Stimulated activated CD4-positive, alpha-beta T cell treated with anti-CD3 and anti-CD28 coated beads, TNF-alpha, amount 100 ng/mL, for 24 hours (primary cell): Measurements from ENCODE around the gene ARFRP1.

Experiments
- DNase-seq, 3 experiments: peaks; one replicate each; pipeline ENCODE4 v3.0.0-alpha.2; 2020; ENCODE audit warnings: low read depth in 3 of 3

Gene ARFRP1

GRCh38 chr20:63743210-63743970 lies 35.6 kb upstream of the ARFRP1 start:
- DNase-seq, result no peak

GRCh38 chr20:63742381-63743024 lies 34.7 kb upstream of the ARFRP1 start:
- DNase-seq, result no peak

GRCh38 chr20:63741676-63742380 lies 34.1 kb upstream of the ARFRP1 start:
- no peak for DNase-seq

GRCh38 chr20:63741354-63741675 lies 33.5 kb upstream of the ARFRP1 start:
- no peak for DNase-seq

- no peak for DNase-seq
These were observed 33.0 kb upstream of the ARFRP1 start for GRCh38 chr20:63740627-63741353.

- DNase-seq, result peak in 1 of 3 experiments; percentile 34
These were observed 32.4 kb upstream of the ARFRP1 start for GRCh38 chr20:63740070-63740626.

GRCh38 chr20:63739130-63740069 lies 31.6 kb upstream of the ARFRP1 start, which contains the start of gene SLC2A4RG:
Gene SLC2A4RG (plus strand): TSS chr20:63739776. CDS start chr20:63739913, 137 bp downstream.
- peak in 1 of 3 experiments; percentile 71 for DNase-seq

- DNase-seq, result no peak
These were observed 30.9 kb upstream of the ARFRP1 start for GRCh38 chr20:63738687-63739129.

GRCh38 chr20:63737945-63738686 lies 30.3 kb upstream of the ARFRP1 start:
- no peak for DNase-seq

- DNase-seq, result no peak
These were observed 29.8 kb upstream of the ARFRP1 start for GRCh38 chr20:63737695-63737944.

- DNase-seq, result peak in 1 of 3 experiments; percentile 44
These were observed 29.3 kb upstream of the ARFRP1 start for GRCh38 chr20:63736893-63737694.

GRCh38 chr20:63735859-63736718 lies 28.3 kb upstream of the ARFRP1 start, which contains the start of gene LIME1:
Gene LIME1 (plus strand): TSS chr20:63736664. CDS start chr20:63737550, 886 bp downstream.
- peak in 1 of 3 experiments; percentile 58 for DNase-seq

GRCh38 chr20:63734946-63735858 lies 27.4 kb upstream of the ARFRP1 start:
- no peak for DNase-seq

- no peak for DNase-seq
These were observed 26.6 kb upstream of the ARFRP1 start for GRCh38 chr20:63734111-63734945.

- DNase-seq, result no peak
These were observed 25.9 kb upstream of the ARFRP1 start for GRCh38 chr20:63733579-63734081.

GRCh38 chr20:63733117-63733516 lies 25.3 kb upstream of the ARFRP1 start:
- no peak for DNase-seq
